HT1080 (cell line): ENCODE measurements around the gene ATXN7. TPM values are rescaled to one million over a fixed set of nuclear protein-coding genes. Genes with fewer than 3 reads are reported as not detected.
A peak's percentile ranks its signal among the peaks of the same experiment; 100 is the strongest.

Source experiments
- DNase-seq: peaks from one replicate; pipeline ENCODE4 v3.0.0-alpha.2; 2015; ENCODE audit warnings: low read depth
- total RNA-seq: library from RNA; depleted of rRNA; stranded (reverse); fragments of >200 nt; shearing (Covaris generic); gene quantifications from 2 replicates; pipeline ENCODE4 v1.2.3, GENCODE V29; 2014

Gene ATXN7
- total RNA-seq, 1 experiment from 2014 or later: 7.6 TPM

- peak; percentile 83 for DNase-seq
These were observed 96.5 kb downstream of the ATXN7 start for GRCh38 chr3:63960048-63960711.

DNA sequence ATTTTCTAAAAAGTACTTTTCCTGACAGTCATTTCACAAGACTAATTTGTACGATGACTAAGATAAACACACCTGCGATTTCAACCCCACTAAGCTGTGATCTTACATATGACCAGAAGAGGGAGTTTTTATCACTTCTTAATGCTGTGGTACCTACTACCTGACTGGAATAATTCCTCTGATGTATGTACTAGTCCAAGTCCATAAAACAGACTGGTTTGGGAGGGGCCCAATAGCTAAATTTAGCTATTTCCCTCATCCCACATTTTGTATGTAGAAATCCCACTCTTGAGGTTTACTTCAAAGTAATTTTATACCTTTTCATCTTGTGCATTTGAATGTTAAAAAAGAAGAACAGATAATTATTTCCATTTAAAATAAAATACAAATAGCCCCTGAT is 98.2 kb downstream of the ATXN7 start:
- peak; percentile 54 for DNase-seq

DNA sequence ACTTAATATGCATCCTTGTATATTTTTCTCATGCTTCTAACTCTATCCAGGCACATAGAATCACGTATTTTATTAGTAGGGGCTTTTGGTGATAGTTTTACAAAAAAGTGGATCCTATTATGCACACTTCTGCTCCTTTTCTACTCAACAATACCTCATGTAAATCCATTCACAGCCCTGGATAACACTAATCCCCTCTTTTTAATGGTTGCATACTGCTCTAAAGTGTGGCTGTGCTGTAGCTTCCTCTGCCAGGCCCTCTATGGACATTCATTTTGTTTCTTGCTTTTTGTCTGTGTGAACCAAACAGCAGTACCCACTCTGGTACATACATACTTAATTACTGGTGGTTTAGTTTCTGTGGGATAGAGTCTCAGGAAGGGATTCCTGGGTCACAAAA is 99.8 kb downstream of the ATXN7 start:
- DNase-seq: no peak

DNA sequence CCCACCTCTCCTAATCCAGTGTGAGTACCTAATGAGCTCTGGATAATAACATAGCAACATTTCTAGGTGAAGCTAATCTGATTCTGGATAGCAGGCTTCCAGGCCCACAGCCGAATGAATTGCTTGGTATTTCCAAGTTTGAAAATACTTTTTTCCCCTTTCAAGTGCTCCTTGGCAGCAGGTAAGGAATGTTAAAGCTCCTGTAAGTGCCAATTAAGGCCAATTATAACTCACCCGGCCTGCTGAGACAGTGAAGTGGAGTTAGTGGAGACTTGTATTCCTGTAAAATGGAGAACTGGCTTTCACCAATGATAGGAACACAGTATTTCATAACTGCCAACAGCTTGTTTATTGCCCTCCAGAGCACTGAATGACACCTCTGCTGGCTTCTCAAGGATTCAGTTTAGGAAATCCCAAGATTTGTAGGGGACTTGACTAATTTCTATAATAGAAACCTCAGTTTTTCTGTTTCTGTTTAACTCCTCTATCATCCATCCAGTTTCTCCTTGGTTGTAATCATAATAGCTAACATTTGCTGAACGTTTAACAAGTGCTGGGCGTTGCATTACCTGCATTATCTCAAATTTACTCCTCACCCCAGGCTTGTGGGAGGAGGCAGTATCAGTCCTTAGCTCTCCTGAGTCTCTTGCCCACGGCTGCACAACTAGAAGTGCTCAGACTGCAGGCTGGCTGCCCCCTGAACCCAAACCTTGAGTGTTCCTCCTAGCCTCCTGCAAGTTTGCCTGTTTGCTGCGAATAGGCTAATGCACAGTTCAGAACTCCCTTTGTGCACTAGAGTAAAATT is 101.2 kb downstream of the ATXN7 start:
- DNase-seq: no peak

GRCh38 chr3:63966007-63966406 is 102.3 kb downstream of the ATXN7 start:
- no peak for DNase-seq

- DNase-seq: no peak
These were observed 103.2 kb downstream of the ATXN7 start for GRCh38 chr3:63966871-63967270.

- peak; percentile 44 for DNase-seq
These were observed 104.3 kb downstream of the ATXN7 start for GRCh38 chr3:63967675-63968611.

- DNase-seq: peak; percentile 32
These were observed 105.1 kb downstream of the ATXN7 start for GRCh38 chr3:63968612-63969350.

DNA sequence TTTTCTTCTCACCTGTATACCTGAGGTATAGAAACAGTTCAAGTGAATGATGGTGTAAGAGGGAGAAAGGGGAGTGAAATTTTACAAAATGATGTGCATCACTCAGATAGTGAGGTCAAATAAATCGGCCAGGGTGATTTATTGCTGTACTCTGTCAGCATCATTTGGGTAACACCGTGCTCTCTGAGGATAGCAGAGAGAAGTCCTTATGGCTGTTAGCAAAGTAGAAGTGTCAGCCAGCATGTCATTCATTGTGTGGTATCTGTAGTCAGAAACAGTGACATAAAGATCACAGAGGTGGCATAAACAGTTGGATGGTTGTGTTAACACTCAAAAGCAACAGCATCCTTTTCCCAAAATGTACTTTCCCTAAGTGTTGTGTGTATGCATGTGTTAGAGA is 106.2 kb downstream of the ATXN7 start:
- no peak for DNase-seq

DNA sequence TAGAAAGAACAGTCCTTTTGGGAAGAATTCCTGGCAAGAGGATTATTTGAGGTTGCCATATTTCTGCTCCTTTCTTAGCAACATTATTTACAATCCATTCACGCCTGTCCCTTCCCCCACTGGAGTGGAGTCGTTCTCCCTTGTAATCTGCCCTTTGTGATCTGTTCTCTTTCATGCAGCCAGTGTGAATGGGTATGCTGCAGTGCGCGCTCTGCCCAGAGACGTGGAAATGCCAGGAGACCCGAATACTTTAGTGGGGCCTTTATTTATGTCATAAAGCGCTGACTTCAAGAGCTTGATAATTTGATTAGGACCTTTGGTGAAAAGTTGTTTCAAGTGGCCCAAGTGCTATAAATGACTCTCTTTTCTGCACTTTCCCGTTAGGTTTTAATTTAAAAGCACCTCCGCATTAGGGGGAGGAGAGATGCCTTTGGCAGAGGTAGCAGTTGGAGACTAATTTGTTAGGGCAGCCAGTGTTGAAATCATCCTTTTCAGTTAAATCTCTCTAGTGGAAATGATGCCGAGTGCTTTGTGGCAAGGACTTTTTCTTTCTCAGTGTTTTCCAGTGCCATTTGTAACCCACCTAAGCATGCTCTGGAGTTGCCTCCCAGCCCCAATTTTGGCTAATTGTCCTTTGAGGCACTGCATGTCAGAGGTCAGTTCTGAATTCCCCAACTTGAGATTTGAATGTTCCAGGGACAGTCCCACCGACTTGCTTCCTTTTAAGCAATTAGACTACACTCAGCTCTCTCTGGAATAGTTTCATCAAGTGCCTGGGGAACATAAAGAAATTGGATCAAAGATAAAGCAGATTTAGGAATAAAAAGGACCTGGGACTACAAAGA is 107.2 kb downstream of the ATXN7 start:
- no peak for DNase-seq

DNA sequence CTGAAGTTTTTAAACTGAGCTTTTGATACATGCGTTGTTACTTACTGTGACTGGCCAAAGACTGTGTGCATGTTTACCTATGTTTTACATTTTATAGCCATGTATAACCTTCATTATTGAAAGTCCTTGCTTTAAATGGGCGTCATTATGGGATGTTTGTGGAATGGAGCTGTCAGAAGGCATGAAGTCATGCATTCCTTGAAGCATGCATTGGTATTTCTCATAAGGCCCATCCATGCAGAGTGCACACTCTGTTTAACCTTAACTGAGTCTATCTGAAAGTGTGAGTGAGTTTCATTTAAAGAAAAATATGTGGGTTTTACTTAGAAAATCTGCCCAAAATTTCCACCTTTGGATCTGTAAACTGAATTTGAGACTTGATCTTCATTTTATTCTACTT is 108.5 kb downstream of the ATXN7 start:
- DNase-seq: no peak

DNA sequence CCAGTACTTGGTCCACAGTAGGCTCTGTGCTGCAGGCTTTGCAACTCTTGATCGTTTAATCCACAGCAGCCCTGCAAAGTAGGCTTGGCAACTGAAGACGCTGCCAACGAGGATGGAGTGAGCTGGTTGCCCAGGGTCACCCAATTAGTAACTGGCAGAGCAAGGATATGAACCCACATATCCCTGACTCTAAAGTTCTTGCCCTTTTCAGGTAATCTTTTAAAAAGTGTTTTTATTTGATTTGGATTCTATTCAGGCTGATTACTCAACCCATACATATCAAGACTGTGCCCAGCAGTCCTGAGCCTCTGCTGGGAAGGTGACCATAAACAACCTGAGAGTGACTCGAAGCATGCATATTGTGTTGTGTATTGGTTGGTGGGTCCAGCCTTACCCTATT is 109.3 kb downstream of the ATXN7 start:
- DNase-seq: no peak

GRCh38 chr3:63973406-63973805 is 109.7 kb downstream of the ATXN7 start:
- DNase-seq: no peak

DNA sequence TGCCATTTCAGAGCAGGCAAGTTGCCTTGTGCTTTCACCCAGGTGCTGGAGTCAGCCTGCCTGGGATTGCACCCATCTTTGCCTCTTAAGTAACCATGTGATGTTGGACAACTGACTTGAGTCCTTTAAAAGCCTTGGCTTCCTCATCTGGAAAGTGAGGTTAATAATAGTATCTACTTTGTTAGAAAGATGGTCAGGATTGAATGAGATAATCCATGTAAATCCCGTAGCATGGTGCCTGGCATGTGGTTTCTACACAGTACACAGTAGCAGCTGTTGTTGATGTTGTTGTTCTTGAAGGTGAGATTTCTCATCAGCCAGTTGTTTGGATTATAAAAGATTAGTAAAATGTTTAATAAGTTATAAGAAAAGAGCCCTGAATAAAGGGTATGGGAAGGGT is 110.8 kb downstream of the ATXN7 start:
- DNase-seq: no peak

DNA sequence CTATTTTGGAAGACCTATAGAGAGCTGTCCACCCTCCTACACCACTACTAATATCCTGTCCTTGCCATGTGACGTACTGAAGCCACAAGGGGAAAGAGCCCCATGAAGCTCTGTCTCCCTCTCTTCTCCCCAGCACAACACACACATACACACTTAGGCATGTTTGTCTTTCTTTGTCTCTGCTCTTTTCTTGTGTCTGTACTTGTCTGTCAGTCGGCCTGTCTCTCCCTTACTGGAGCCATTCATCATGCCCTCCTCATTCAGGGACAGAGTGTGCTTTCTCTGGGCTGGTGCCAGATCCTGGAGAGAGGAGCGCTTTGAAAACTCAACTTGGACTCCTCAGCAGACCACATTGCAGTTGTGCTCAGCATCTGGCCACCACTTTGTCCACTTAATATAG is 112.1 kb downstream of the ATXN7 start:
- DNase-seq: peak; percentile 55

DNA sequence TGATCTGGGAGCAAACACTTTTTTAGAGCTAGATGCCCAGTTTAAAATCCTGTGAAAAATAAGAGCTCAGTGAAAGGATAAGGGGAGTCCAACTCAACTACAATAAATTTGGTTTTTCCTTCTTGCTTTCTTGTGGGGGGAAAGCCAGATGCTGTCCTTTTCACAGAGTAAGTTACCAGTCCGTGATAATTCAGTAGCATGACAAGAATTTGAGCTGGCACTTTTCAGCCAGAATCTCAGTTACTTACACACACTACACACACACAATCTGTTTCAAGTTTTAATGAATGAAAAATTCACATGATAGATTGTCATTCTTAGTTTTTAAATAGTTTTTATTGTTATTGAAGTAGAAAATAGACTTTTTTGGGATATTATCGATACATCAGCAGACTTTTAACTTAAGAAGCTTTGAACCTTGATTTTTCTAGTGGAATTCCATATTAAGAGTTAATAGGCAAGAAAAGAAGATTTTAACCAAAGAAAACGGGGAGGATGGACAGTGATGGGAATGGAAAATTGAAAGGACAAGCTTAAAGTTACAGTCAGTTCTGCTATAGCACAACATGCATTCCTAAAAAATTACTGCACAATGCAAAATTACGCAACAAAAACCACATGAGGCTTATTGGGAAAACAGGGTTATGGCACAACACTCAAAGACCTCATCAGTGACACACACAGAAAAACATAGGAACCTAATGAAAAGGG is 112.6 kb downstream of the ATXN7 start:
- peak; percentile 83 for DNase-seq

- DNase-seq: no peak
These were observed 113.2 kb downstream of the ATXN7 start for GRCh38 chr3:63976872-63977200.

- no peak for DNase-seq
These were observed 114.2 kb downstream of the ATXN7 start for GRCh38 chr3:63977893-63978292.

DNA sequence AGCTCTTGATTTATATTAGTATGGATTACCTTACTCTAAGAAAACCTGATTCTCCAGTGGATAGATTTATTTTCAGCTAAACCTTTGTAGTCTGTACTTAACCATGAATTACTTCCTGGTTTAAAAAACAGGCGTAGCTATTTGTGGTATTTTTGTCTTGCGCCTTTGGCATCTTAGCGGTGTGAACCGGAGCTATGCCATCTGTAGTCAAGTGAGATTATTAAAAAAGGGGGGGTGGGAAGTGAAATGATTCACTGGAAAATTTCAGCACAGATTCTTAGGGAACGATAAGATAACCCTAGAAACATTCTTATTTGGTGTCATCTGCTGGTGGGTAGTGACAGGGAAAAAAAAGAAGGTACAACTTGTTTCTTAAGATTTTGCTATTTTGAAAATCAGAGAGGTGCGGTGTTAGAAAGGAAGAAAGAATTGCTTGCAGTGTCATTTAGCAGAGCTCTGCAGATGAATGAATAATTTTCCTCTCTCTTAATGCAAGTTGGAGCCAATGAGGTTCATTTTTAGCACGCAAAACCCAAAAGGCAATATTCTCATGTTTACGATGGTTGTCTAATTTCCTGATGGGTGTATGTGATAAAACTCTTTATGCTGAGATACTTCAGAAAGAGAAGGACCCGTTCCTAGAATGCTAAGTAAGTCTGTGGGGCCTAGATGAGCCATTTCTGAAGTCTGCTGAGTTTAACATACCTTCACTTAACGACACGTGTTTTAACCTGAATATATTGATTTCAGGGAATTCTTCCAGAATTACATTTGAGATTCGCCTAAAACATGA is 115.6 kb downstream of the ATXN7 start:
- no peak for DNase-seq
